ENCODE measurements around the gene PRAMEF14. TPM values are rescaled to one million over a fixed set of nuclear protein-coding genes. Genes with fewer than 3 reads are reported as not detected.
"Not testable (repeated sequence)": the region's sequence is repeated elsewhere in the genome, so short reads cannot be mapped to it uniquely, and the experiment has no call there.

PRAMEF14 gene
- total RNA-seq, 5 donors from 2014 or later (not counting 1 experiment from before 2014, with no cell fraction given) = not detected

- H3K4me3 Mint-ChIP-seq; H3K27ac ChIP-seq (ENCODE audit: low read length); H3K27me3 Mint-ChIP-seq; DNase-seq; H3K27me3 ChIP-seq (replicated peaks in 1 of 2; ENCODE audit: control insufficient read depth in 2 of 2, extremely low read depth in 1 of 2, insufficient read depth in 2 of 2, low read length in 1 of 2); H3K27ac Mint-ChIP-seq; H3K4me1 Mint-ChIP-seq; H3K36me3 ChIP-seq (ENCODE audit: control insufficient read depth in 2 of 2, extremely low read depth in 1 of 2, insufficient read depth in 1 of 2, low read length in 1 of 2); H3K36me3 Mint-ChIP-seq; H3K4me3 ChIP-seq (ENCODE audit: control insufficient read depth in 1 of 2, extremely low read depth in 1 of 2, low read length in 1 of 2); POLR2A ChIA-PET; CTCF ChIA-PET; H3K9me3 ChIP-seq; ATAC-seq (replicated peaks in 1 of 4); H3K9me3 Mint-ChIP-seq; H3K4me1 ChIP-seq (ENCODE audit: control insufficient read depth in 1 of 2, extremely low read depth in 1 of 2, insufficient read depth in 2 of 2, low read length in 2 of 2): not testable (repeated sequence)
- WGBS (ENCODE audit: insufficient coverage) = no CpG with 5 or more reads among the region's 8 CpGs
Measured at GRCh38 chr1:13342496-13342895, 4.4 kb downstream of the PRAMEF14 start.

GRCh38 chr1:13315281-13315680 is 31.7 kb downstream of the PRAMEF14 start, which contains the start of gene PRAMEF15:
Gene PRAMEF15, plus strand, starts transcription at chr1:13315581. Its CDS starts 2,827 bp downstream, at chr1:13318408.
- H3K4me3 Mint-ChIP-seq; H3K27ac ChIP-seq (ENCODE audit: low read length); H3K9me3 Mint-ChIP-seq; CTCF ChIA-PET; H3K27me3 ChIP-seq (replicated peaks in 1 of 2; ENCODE audit: control insufficient read depth in 2 of 2, extremely low read depth in 1 of 2, insufficient read depth in 2 of 2, low read length in 1 of 2); H3K4me1 ChIP-seq (ENCODE audit: control insufficient read depth in 1 of 2, extremely low read depth in 1 of 2, insufficient read depth in 2 of 2, low read length in 2 of 2); H3K36me3 ChIP-seq (ENCODE audit: control insufficient read depth in 2 of 2, extremely low read depth in 1 of 2, insufficient read depth in 1 of 2, low read length in 1 of 2); H3K9me3 ChIP-seq; H3K27me3 Mint-ChIP-seq; ATAC-seq (replicated peaks in 1 of 4); DNase-seq; H3K27ac Mint-ChIP-seq; H3K36me3 Mint-ChIP-seq; POLR2A ChIA-PET; H3K4me1 Mint-ChIP-seq; H3K4me3 ChIP-seq (ENCODE audit: control insufficient read depth in 1 of 2, extremely low read depth in 1 of 2, low read length in 1 of 2): not testable (repeated sequence)
- WGBS (ENCODE audit: insufficient coverage) = no CpG with 5 or more reads among the region's 4 CpGs

- CTCF ChIA-PET = not testable (repeated sequence)
- WGBS (ENCODE audit: insufficient coverage) = no CpG with 5 or more reads among the region's 1 CpG
Measured at GRCh38 chr1:13303239-13303638, 43.7 kb downstream of the PRAMEF14 start, which contains the start of gene PRAMEF33. Gene PRAMEF33, plus strand, starts transcription at chr1:13303539. Its CDS starts 2,416 bp downstream, at chr1:13305955.

GRCh38 chr1:13302197-13302596 is 44.7 kb downstream of the PRAMEF14 start:
- H3K27me3 Mint-ChIP-seq; H3K4me1 ChIP-seq (ENCODE audit: control insufficient read depth in 1 of 2, extremely low read depth in 1 of 2, insufficient read depth in 2 of 2, low read length in 2 of 2); H3K27ac Mint-ChIP-seq; CTCF ChIA-PET; H3K4me3 ChIP-seq (ENCODE audit: control insufficient read depth in 1 of 2, extremely low read depth in 1 of 2, low read length in 1 of 2); H3K36me3 ChIP-seq (ENCODE audit: control insufficient read depth in 2 of 2, extremely low read depth in 1 of 2, insufficient read depth in 1 of 2, low read length in 1 of 2); H3K4me1 Mint-ChIP-seq; H3K27ac ChIP-seq (ENCODE audit: low read length); DNase-seq; H3K9me3 Mint-ChIP-seq; H3K27me3 ChIP-seq (replicated peaks in 1 of 2; ENCODE audit: control insufficient read depth in 2 of 2, extremely low read depth in 1 of 2, insufficient read depth in 2 of 2, low read length in 1 of 2); ATAC-seq (replicated peaks in 1 of 4); H3K4me3 Mint-ChIP-seq; POLR2A ChIA-PET; H3K36me3 Mint-ChIP-seq; H3K9me3 ChIP-seq: not testable (repeated sequence)

More at GRCh38 chr1:13303239-13303638, 43.7 kb downstream of the PRAMEF14 start, which contains the start of gene PRAMEF33:
- H3K4me3 ChIP-seq (ENCODE audit: control insufficient read depth in 1 of 2, extremely low read depth in 1 of 2, low read length in 1 of 2); H3K27me3 ChIP-seq (replicated peaks in 1 of 2; ENCODE audit: control insufficient read depth in 2 of 2, extremely low read depth in 1 of 2, insufficient read depth in 2 of 2, low read length in 1 of 2); ATAC-seq (replicated peaks in 1 of 4); H3K36me3 ChIP-seq (ENCODE audit: control insufficient read depth in 2 of 2, extremely low read depth in 1 of 2, insufficient read depth in 1 of 2, low read length in 1 of 2); H3K9me3 Mint-ChIP-seq; H3K4me1 ChIP-seq (ENCODE audit: control insufficient read depth in 1 of 2, extremely low read depth in 1 of 2, insufficient read depth in 2 of 2, low read length in 2 of 2); DNase-seq; H3K36me3 Mint-ChIP-seq; H3K27me3 Mint-ChIP-seq; H3K27ac Mint-ChIP-seq; H3K9me3 ChIP-seq; POLR2A ChIA-PET; H3K27ac ChIP-seq (ENCODE audit: low read length); H3K4me1 Mint-ChIP-seq; H3K4me3 Mint-ChIP-seq: not testable (repeated sequence)

DNA sequence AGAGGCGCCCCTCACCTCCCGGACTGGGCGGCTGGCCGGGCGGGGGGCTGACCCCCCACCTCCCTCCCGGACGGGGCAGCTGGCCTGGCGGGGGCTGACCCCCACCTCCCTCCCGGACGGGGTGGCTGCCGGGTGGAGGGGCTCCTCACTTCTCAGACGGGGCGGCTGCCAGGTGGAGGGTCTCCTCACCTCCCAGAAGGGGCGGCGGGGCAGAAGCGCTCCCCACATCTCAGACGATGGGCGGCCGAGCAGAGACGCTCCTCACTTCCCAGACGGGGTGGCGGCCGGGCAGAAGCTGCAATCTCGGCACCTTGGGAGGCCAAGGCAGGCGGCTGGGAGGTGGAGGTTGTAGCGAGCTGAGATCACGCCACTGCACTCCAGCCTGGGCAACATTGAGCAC is 48.2 kb downstream of the PRAMEF14 start:
- H3K27me3 ChIP-seq (replicated peaks in 1 of 2; ENCODE audit: control insufficient read depth in 2 of 2, extremely low read depth in 1 of 2, insufficient read depth in 2 of 2, low read length in 1 of 2); H3K4me1 Mint-ChIP-seq; H3K4me3 ChIP-seq (ENCODE audit: control insufficient read depth in 1 of 2, extremely low read depth in 1 of 2, low read length in 1 of 2); H3K9me3 ChIP-seq; H3K4me1 ChIP-seq (ENCODE audit: control insufficient read depth in 1 of 2, extremely low read depth in 1 of 2, insufficient read depth in 2 of 2, low read length in 2 of 2); H3K27ac ChIP-seq (ENCODE audit: low read length); H3K4me3 Mint-ChIP-seq; H3K27me3 Mint-ChIP-seq; H3K36me3 ChIP-seq (ENCODE audit: control insufficient read depth in 2 of 2, extremely low read depth in 1 of 2, insufficient read depth in 1 of 2, low read length in 1 of 2); H3K36me3 Mint-ChIP-seq; ATAC-seq (replicated peaks in 1 of 4); DNase-seq; POLR2A ChIA-PET; H3K9me3 Mint-ChIP-seq; H3K27ac Mint-ChIP-seq; CTCF ChIA-PET: not testable (repeated sequence)
- WGBS (ENCODE audit: insufficient coverage) = no CpG with 5 or more reads among the region's 27 CpGs

- WGBS (ENCODE audit: insufficient coverage) = no CpG with 5 or more reads among the region's 5 CpGs
- H3K9me3 Mint-ChIP-seq; ATAC-seq (replicated peaks in 1 of 4); H3K4me3 Mint-ChIP-seq; H3K4me1 ChIP-seq (ENCODE audit: control insufficient read depth in 1 of 2, extremely low read depth in 1 of 2, insufficient read depth in 2 of 2, low read length in 2 of 2); H3K36me3 ChIP-seq (ENCODE audit: control insufficient read depth in 2 of 2, extremely low read depth in 1 of 2, insufficient read depth in 1 of 2, low read length in 1 of 2); H3K27me3 Mint-ChIP-seq; H3K4me3 ChIP-seq (ENCODE audit: control insufficient read depth in 1 of 2, extremely low read depth in 1 of 2, low read length in 1 of 2); H3K27ac Mint-ChIP-seq; H3K36me3 Mint-ChIP-seq; POLR2A ChIA-PET; H3K27ac ChIP-seq (ENCODE audit: low read length); H3K4me1 Mint-ChIP-seq; H3K9me3 ChIP-seq; H3K27me3 ChIP-seq (replicated peaks in 1 of 2; ENCODE audit: control insufficient read depth in 2 of 2, extremely low read depth in 1 of 2, insufficient read depth in 2 of 2, low read length in 1 of 2); DNase-seq; CTCF ChIA-PET: not testable (repeated sequence)
Measured at GRCh38 chr1:13297216-13297931, 49.6 kb downstream of the PRAMEF14 start.

All from T-cell (primary cell).